CD4-positive, alpha-beta T cell (primary cell): Measurements from ENCODE around the gene NDUFS7. TPM values are rescaled to one million over a fixed set of nuclear protein-coding genes. Genes with fewer than 3 reads are reported as not detected.

ENCODE experiments used
- ATAC-seq: fragments of 200-7000 bp; cut with Tn5 transposase; one replicate; pipeline ENCODE4 v1.10.0; 2022; ENCODE audit warnings: mild to moderate bottlenecking; ENCODE audit not compliant: poor library complexity
- CTCF ChIA-PET: fragments of 350-600 bp; sonication (Branson Sonifier 250); formaldehyde crosslinking; loops from one replicate; lab custom pipeline; 2021; ENCODE audit warnings: antibody characterized with exemption, inconsistent platforms; lab: Charles Lee
- POLR2A ChIA-PET: fragments of 350-600 bp; sonication (Branson Sonifier 250); formaldehyde crosslinking; loops from one replicate; lab custom pipeline; 2021; ENCODE audit warnings: antibody characterized with exemption, inconsistent platforms; lab: Charles Lee
- DNase-seq, 14 experiments: peaks; one replicate each; pipeline ENCODE4 v3.0.0-alpha.2; 2013 to 2020; ENCODE audit warnings: mixed read lengths in 2 of 14
- H3K27ac ChIP-seq, 2 donors: one replicate each; pipeline versions ENCODE4 v1.5.1 to v1.7.0; 2013; ENCODE audit warnings: low read length in 2 of 2, low read depth in 1 of 2, mild to moderate bottlenecking in 1 of 2
- H3K27me3 ChIP-seq, 2 experiments: 1 replicate in 1 of 2; 2 replicates in 1 of 2; pipeline versions ENCODE4 v1.6.1 to v1.7.0; 2013; ENCODE audit warnings: low read length in 2 of 2, control low read depth in 1 of 2, mild to moderate bottlenecking in 1 of 2, moderate library complexity in 1 of 2; ENCODE audit not compliant: insufficient read depth in 2 of 2, control insufficient read depth in 1 of 2
- H3K36me3 ChIP-seq: one replicate; pipeline ENCODE4 v1.6.1; 2013; ENCODE audit warnings: low read length, control low read depth; ENCODE audit not compliant: insufficient read depth
- H3K4me1 ChIP-seq: one replicate; pipeline ENCODE4 v1.6.1; 2013; ENCODE audit warnings: low read length, control low read depth; ENCODE audit not compliant: insufficient read depth
- H3K4me3 ChIP-seq: one replicate; pipeline ENCODE4 v1.5.1; 2013; ENCODE audit warnings: mild to moderate bottlenecking, low read length, moderate library complexity
- H3K9me3 ChIP-seq, 2 experiments: 1 replicate in 1 of 2; 2 replicates in 1 of 2; pipeline versions ENCODE4 v1.6.1 to v1.7.0; 2013; ENCODE audit warnings: low read length in 2 of 2, mild to moderate bottlenecking in 2 of 2, control low read depth in 1 of 2, moderate library complexity in 1 of 2; ENCODE audit not compliant: control insufficient read depth in 1 of 2, insufficient read depth in 1 of 2
- H3K27ac Mint-ChIP-seq: one replicate; pipeline ENCODE4 v1.8.0; 2020; ENCODE audit warnings: mixed read lengths
- H3K27me3 Mint-ChIP-seq: one replicate; pipeline ENCODE4 v1.8.0; 2021; ENCODE audit warnings: mixed read lengths
- H3K36me3 Mint-ChIP-seq: one replicate; pipeline ENCODE4 v1.8.0; 2021; ENCODE audit warnings: low read depth, mixed read lengths
- H3K4me1 Mint-ChIP-seq: one replicate; pipeline ENCODE4 v1.8.0; 2021; ENCODE audit warnings: low read depth, mixed read lengths
- H3K4me3 Mint-ChIP-seq: one replicate; pipeline ENCODE4 v1.8.0; 2020; ENCODE audit warnings: mild to moderate bottlenecking, mixed read lengths
- H3K9me3 Mint-ChIP-seq: one replicate; pipeline ENCODE4 v1.8.0; 2020; ENCODE audit warnings: mixed read lengths
- intact Hi-C, 2 experiments: fragments of 100-400 bp; cut with DNase I in 1 of 2; cut with micrococcal nuclease in 1 of 2; formaldehyde crosslinking; loops; one replicate each; pipeline versions ENCODE4 v1.15.1 to v1.9.0; 2023 to 2025; cut with DNase I, micrococcal nuclease
- total RNA-seq, 174 experiments: library from RNA in 2 of 174; stranded (reverse) in 2 of 174; gene quantifications; one replicate each; pipeline ENCODE4 v1.2.3 and lab custom pipeline; 2021 to 2026
- TF ChIP-seq, protein P1 (sequence below): fragments of 200-600 bp; IDR thresholded peaks from one replicate; pipeline ENCODE4 v1.8.0; 2022; ENCODE audit warnings: antibody characterized with exemption, mild to moderate bottlenecking

Gene NDUFS7
- total RNA-seq, 2 experiments from 2014 or later = 40.0 to 42.6 TPM

DNA sequence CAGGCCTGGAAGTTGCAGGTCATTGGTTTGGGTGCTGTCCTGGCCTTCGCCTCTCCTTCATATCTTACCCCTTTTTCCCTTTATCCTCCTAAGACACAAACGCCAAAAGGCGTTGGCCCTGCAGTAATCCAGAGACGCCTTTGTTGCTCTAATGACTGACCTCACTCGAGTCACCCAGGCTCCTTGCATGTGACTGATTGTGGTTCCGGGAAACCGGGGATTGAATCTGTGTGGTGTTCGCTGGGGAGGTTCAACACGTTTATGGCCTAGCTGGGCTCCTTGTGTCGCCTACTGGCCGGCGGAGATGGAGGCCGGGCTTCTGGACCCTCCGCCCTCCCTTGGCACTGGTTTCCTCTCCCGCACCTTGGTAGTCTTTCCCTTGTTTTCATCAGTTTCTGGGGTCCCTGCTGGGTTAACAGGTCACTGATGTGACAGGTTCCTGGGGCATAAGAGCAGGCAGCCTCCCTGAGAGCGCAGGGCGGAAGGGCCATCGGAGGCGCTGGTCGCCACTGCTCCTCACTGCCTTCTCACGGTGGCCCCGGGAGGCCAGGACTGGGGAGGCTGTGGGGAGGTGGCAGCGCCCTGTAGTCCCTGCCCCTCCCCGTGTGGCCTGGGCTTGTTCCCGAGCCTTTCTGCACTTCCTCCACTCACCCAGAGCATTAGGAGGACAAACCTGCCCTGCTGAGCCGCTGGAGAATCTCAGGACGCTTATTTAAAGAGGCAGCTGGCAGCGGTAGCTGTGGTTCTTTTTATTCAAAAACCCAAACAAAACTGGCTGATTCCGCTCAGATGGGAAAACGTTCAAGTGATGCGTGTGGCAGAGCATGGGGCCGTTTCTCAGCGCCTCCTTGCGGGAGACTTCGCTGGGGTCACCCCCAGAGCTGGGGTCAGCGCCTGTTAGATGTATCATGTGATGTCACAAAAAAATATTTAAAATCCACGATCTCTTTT, 18.1 kb upstream of the NDUFS7 start:
- H3K36me3 ChIP-seq = peaks cover 28% of the 10 kb centered on the region
- Mint-ChIP-seq H3K27ac (no peak overlapping the region), H3K9me3 (no peaks in the 10 kb centered on the region), H3K4me1 (peaks cover 23% of the 10 kb centered on the region), H3K4me3 (peak overlapping the region; percentile 25), H3K36me3 (peaks cover 35% of the 10 kb centered on the region), H3K27me3 (no peaks in the 10 kb centered on the region)
- DNase-seq = no peak
- TF ChIP-seq, protein P1, sequence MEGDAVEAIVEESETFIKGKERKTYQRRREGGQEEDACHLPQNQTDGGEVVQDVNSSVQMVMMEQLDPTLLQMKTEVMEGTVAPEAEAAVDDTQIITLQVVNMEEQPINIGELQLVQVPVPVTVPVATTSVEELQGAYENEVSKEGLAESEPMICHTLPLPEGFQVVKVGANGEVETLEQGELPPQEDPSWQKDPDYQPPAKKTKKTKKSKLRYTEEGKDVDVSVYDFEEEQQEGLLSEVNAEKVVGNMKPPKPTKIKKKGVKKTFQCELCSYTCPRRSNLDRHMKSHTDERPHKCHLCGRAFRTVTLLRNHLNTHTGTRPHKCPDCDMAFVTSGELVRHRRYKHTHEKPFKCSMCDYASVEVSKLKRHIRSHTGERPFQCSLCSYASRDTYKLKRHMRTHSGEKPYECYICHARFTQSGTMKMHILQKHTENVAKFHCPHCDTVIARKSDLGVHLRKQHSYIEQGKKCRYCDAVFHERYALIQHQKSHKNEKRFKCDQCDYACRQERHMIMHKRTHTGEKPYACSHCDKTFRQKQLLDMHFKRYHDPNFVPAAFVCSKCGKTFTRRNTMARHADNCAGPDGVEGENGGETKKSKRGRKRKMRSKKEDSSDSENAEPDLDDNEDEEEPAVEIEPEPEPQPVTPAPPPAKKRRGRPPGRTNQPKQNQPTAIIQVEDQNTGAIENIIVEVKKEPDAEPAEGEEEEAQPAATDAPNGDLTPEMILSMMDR = no peak
- POLR2A ChIA-PET = no interaction called here
- CTCF ChIA-PET = no interaction called here
- intact Hi-C loops = no loop called here
- no peak overlapping the region for H3K4me3 ChIP-seq
- H3K4me1 ChIP-seq = peaks cover 17% of the 10 kb centered on the region
- ATAC-seq = no peak
- no peak overlapping the region for H3K27ac ChIP-seq
- no peaks in the 10 kb centered on the region for H3K27me3 ChIP-seq
- H3K9me3 ChIP-seq = no peaks in the 10 kb centered on the region

DNA sequence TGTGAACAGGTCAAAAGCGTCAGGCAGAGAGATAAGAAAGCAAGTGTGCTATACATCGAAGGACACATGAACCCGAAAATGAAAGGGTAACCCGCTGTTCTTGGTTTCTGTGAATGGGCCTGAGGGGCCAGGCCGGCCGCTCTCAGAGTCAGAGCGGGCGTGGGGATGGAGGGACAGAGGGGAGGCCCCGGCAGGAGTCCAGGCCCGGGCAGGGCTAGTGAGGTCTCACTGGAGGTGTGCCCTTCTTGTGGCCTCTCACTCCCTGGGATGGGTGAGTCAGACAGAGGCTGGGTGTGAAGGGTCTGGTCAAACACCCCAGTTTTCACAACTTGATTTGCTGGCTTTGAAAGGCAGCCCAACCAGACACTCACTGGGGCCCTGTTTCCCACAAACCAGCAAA, 17.4 kb upstream of the NDUFS7 start:
- H3K4me1 ChIP-seq = peaks cover 17% of the 10 kb centered on the region
- DNase-seq (no peak), ATAC-seq (no peak)
- Mint-ChIP-seq H3K4me1 (peaks cover 23% of the 10 kb centered on the region), H3K27ac (no peak overlapping the region), H3K9me3 (no peaks in the 10 kb centered on the region), H3K36me3 (peaks cover 35% of the 10 kb centered on the region), H3K27me3 (no peaks in the 10 kb centered on the region), H3K4me3 (no peak overlapping the region)
- ChIA-PET CTCF (no interaction called here), POLR2A (no interaction called here)
- H3K27ac ChIP-seq = no peak overlapping the region
- H3K4me3 ChIP-seq = no peak overlapping the region
- H3K27me3 ChIP-seq = no peaks in the 10 kb centered on the region
- intact Hi-C loops = no loop called here
- peaks cover 30% of the 10 kb centered on the region for H3K36me3 ChIP-seq
- H3K9me3 ChIP-seq = no peaks in the 10 kb centered on the region
- TF ChIP-seq, protein P1 = no peak

DNA sequence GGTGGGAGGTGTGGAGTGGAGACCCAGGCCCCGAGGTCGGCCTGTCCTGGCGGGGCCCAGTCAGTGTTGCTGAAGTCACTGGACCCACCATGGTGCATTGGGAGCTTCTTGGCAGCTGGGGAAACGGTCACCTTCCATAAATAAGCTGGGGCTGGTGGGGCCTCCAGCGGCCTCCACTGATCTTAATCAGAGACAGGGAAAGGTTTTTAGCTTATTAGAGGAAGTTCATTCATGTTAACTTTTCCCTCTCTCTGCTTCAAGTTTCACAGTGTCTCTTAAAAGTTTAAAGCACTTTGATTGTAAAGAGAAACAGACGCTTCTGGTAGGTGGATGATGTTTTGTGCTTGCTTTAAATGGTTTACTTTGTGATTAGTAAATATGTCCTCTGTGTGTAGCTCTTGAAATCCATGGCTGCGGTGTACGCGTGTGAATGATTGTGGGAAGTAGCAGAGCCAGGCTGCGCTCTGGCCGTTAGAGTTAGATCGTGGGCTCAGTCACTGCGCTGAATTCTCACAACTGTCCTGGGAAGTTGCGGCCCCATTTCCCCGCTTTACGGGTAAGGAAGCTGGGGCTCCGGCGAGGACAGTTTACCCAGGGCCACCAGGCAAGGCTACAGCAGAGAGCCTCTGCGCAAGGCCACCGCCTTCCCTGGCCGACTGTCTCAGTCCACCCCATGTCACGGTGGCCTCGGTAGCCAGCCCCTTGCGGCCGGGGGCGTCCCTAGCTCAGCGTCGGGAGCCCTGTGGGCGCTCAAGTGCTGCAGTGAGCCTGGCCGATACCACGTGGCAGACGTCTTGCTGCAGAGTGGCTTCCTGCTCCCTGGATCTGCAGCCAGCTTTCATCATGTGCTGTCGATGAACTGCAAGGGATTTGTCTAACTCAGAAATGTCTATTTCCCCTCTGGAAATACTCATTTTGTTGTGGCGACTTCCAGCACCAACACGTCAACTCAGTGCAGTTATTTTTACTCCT, 16.5 kb upstream of the NDUFS7 start:
- intact Hi-C loops = no loop called here
- TF ChIP-seq, protein P1 = no peak
- H3K27ac Mint-ChIP-seq = no peak overlapping the region
- peaks cover 23% of the 10 kb centered on the region for H3K4me1 Mint-ChIP-seq
- CTCF ChIA-PET = no interaction called here
- Histone ChIP-seq H3K4me3 (no peak overlapping the region), H3K36me3 (peaks cover 31% of the 10 kb centered on the region), H3K4me1 (peaks cover 17% of the 10 kb centered on the region), H3K9me3 (no peaks in the 10 kb centered on the region), H3K27ac (no peak overlapping the region), H3K27me3 (no peaks in the 10 kb centered on the region)
- ATAC-seq (no peak), DNase-seq (no peak)
- POLR2A ChIA-PET = no interaction called here
- peaks cover 34% of the 10 kb centered on the region for H3K36me3 Mint-ChIP-seq
- no peaks in the 10 kb centered on the region for H3K27me3 Mint-ChIP-seq
- H3K4me3 Mint-ChIP-seq = no peak overlapping the region
- H3K9me3 Mint-ChIP-seq = no peaks in the 10 kb centered on the region
